ENCODE results near the gene MFF.

DNA sequence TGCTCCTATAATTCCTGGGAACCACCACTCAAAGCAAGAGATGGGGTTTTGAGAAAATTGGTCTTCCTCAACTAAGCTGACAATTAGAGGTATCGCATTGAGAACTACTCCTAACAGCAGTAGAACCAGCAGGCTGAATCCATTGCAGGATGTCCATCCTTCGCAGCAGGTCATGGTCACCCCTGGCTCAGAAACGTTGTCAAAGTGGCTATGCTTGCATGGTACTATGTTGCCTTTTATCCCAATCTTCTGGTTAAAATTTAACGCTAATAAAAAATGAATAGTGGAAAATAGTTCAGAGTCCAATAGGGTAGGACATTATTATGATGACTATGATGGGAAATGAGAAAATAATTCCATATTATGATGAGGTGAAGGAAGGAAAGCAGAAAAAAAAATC, 54.0 kb downstream of the MFF start, which contains the start of gene TM4SF20:
- TF ChIP-seq, protein P1, sequence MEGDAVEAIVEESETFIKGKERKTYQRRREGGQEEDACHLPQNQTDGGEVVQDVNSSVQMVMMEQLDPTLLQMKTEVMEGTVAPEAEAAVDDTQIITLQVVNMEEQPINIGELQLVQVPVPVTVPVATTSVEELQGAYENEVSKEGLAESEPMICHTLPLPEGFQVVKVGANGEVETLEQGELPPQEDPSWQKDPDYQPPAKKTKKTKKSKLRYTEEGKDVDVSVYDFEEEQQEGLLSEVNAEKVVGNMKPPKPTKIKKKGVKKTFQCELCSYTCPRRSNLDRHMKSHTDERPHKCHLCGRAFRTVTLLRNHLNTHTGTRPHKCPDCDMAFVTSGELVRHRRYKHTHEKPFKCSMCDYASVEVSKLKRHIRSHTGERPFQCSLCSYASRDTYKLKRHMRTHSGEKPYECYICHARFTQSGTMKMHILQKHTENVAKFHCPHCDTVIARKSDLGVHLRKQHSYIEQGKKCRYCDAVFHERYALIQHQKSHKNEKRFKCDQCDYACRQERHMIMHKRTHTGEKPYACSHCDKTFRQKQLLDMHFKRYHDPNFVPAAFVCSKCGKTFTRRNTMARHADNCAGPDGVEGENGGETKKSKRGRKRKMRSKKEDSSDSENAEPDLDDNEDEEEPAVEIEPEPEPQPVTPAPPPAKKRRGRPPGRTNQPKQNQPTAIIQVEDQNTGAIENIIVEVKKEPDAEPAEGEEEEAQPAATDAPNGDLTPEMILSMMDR (IDR thresholded peaks at IDR 0.05; ENCODE audit: insufficient read depth, low read length, poor library complexity, severe bottlenecking) = no peak
- TF ChIP-seq EZH2phosphoT487 (conservative IDR thresholded peaks at IDR 0.05; ENCODE audit: low read length) = no peak
